OCI-LY7 (cell line): ENCODE data around the gene TSPAN11. TPM values are rescaled to one million over a fixed set of nuclear protein-coding genes. Genes with fewer than 3 reads are reported as not detected.
"Not testable (repeated sequence)": the region's sequence is repeated elsewhere in the genome, so short reads cannot be mapped to it uniquely, and the experiment has no call there.

Source experiments
- BruUV-seq: library from RNA; stranded (reverse); fragments of 400-500 nt; replicated peaks from 2 replicates; lab custom pipeline; 2021; lab: Mats Ljungman, UMichigan
- CTCF ChIA-PET: fragments of 300-600 bp; sonication (Branson Sonifier 250); formaldehyde crosslinking; loops from one replicate; lab custom pipeline; 2022; ENCODE audit warnings: antibody characterized with exemption; ENCODE audit not compliant: unreplicated experiment; lab: Charles Lee
- POLR2A ChIA-PET: fragments of 300-600 bp; sonication (Branson Sonifier 250); formaldehyde crosslinking; loops from one replicate; lab custom pipeline; 2022; ENCODE audit warnings: antibody characterized with exemption; lab: Charles Lee
- DNase-seq: peaks from one replicate; pipeline ENCODE4 v3.0.0-alpha.2; 2015; ENCODE audit warnings: low spot score
- H2AFZ ChIP-seq: fragments of 200-600 bp; sonication (generic), shearing (Covaris generic); 2 replicates; pipeline ENCODE4 v1.6.1; 2014; ENCODE audit warnings: mild to moderate bottlenecking, antibody characterized with exemption, low read length, moderate library complexity
- H3K27ac ChIP-seq: fragments of 200-600 bp; sonication (generic); 2 replicates; pipeline ENCODE4 v1.5.1; 2014; ENCODE audit warnings: mixed run types, low read depth, mild to moderate bottlenecking, moderate library complexity, low read length, inconsistent platforms; ENCODE audit not compliant: poor library complexity, severe bottlenecking
- H3K36me3 ChIP-seq: fragments of 200-600 bp; sonication (generic); 2 replicates; pipeline ENCODE4 v1.6.1; 2014; ENCODE audit warnings: mild to moderate bottlenecking, antibody characterized with exemption, low read length, moderate library complexity, mixed read lengths; ENCODE audit not compliant: insufficient read depth
- H3K4me1 ChIP-seq: fragments of 200-600 bp; sonication (generic); 2 replicates; pipeline ENCODE4 v1.5.1; 2014; ENCODE audit warnings: mild to moderate bottlenecking, low read length; ENCODE audit not compliant: insufficient read depth, poor library complexity, severe bottlenecking
- H3K4me2 ChIP-seq: fragments of 200-600 bp; sonication (generic); 2 replicates; pipeline ENCODE4 v1.6.1; 2014; ENCODE audit warnings: mild to moderate bottlenecking, low read length
- H3K4me3 ChIP-seq: fragments of 200-600 bp; sonication (generic); 2 replicates; pipeline ENCODE4 v1.5.1; 2014; ENCODE audit warnings: mild to moderate bottlenecking, low read depth, low read length; ENCODE audit not compliant: poor library complexity, severe bottlenecking
- H3K79me2 ChIP-seq: fragments of 200-600 bp; sonication (generic); 2 replicates; pipeline ENCODE4 v1.6.1; 2016; ENCODE audit warnings: low read depth, mild to moderate bottlenecking, low read length, moderate library complexity, mixed read lengths; ENCODE audit not compliant: insufficient read depth
- H3K9me2 ChIP-seq: fragments of 200-600 bp; sonication (generic); 2 replicates; pipeline ENCODE4 v1.6.1; 2016; ENCODE audit warnings: mild to moderate bottlenecking, low read length, mixed read lengths; ENCODE audit not compliant: insufficient read depth
- H3K9me3 ChIP-seq: fragments of 200-600 bp; sonication (generic); 2 replicates; pipeline ENCODE4 v1.6.1; 2014; ENCODE audit warnings: mild to moderate bottlenecking, mixed run types, low read length, mixed read lengths
- H4K20me1 ChIP-seq: fragments of 200-600 bp; sonication (generic); 2 replicates; pipeline ENCODE4 v1.6.1; 2014; ENCODE audit warnings: mild to moderate bottlenecking, antibody characterized with exemption, low read length, moderate library complexity, mixed read lengths; ENCODE audit not compliant: insufficient read depth
- EZH2phosphoT487 ChIP-seq: fragments of 200-600 bp; sonication (generic); IDR thresholded peaks from 2 replicates; pipeline ENCODE4 v1.6.1; 2018; ENCODE audit warnings: low read depth, borderline replicate concordance, mild to moderate bottlenecking, mixed run types, antibody characterized with exemption, low read length, moderate library complexity, mixed read lengths
- intact Hi-C: fragments of 100-400 bp; cut with micrococcal nuclease; formaldehyde crosslinking; loops from one replicate; pipeline ENCODE4 v1.10.0; 2022; ENCODE audit not compliant: unreplicated experiment
- total RNA-seq, 2 experiments: library from RNA; depleted of rRNA in 1 of 2; stranded (reverse); fragments of >200 nt in 1 of 2; shearing (Covaris generic) in 1 of 2; gene quantifications; 2 replicates each; pipeline ENCODE4 v1.2.3, GENCODE V29; 2014 to 2022
- TF ChIP-seq, protein P1 (sequence below): fragments of 200-600 bp; sonication (generic); conservative IDR thresholded peaks from 2 replicates; pipeline ENCODE4 v1.5.1; 2014; ENCODE audit warnings: mild to moderate bottlenecking, antibody characterized with exemption, low read length, moderate library complexity, mixed read lengths

Gene TSPAN11
- total RNA-seq, 2 experiments from 2014 or later: not detected

DNA sequence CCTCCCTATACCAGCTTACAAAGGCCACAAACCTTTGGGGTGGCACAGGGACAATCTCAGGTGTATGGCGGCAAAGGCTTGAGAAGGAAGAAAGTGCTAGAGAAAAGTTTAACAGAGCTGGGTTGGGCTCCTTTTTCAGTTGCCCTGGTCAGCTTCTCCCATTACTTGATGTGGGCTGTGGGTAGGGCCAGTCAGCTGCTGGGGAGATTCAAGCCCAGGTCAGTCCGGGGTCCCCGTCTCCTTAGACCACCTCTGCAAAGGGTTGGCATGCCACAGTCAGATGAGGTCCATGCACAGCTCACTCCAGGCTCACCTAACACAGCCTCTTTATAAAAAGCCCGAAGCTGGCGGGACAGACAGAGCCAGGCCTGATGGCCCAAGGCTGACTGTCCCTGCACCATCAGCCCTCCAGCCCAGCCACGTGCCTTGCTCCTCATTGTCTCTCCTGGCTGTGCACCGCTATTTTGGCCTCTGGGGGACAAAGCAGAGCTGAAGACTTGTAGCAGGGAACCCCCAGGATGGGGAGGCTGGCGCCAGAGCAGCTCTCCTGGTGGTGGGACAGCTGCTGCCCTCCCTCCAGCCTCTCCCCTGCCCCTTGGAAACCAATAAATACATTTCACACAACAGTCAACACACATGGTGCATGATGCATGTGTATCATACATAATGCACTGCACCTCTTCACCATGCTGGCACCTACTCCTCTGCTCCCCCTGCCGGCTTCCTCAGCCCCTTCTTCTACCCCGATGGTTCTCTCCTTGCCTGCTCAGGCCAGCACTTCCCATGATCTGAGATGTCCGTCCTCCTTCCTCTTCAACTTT lies 85.4 kb downstream of the TSPAN11 start:
- CTCF ChIA-PET: no interaction called here
- Histone ChIP-seq H3K4me1 (peaks cover 5% of the 10 kb centered on the region), H3K4me3 (no peak overlapping the region), H2AFZ (no peak overlapping the region), H3K27ac (no peak overlapping the region), H3K9me3 (no peaks in the 10 kb centered on the region), H3K36me3 (no peaks in the 10 kb centered on the region), H3K4me2 (no peak overlapping the region), H3K79me2 (no peaks in the 10 kb centered on the region), H4K20me1 (no peaks in the 10 kb centered on the region), H3K9me2 (no peaks in the 10 kb centered on the region)
- no TSS peak for BruUV-seq
- POLR2A ChIA-PET: interaction anchor here (0.5 to 1.0 kb wide), 2 partner anchors 9 to 628 kb away, joined by 3 to 4 read pairs; no protein-coding TSS in a partner anchor
- DNase-seq: peak; percentile 49
- intact Hi-C loops: no loop called here
- TF ChIP-seq EZH2phosphoT487: no peak
- TF ChIP-seq, protein P1, sequence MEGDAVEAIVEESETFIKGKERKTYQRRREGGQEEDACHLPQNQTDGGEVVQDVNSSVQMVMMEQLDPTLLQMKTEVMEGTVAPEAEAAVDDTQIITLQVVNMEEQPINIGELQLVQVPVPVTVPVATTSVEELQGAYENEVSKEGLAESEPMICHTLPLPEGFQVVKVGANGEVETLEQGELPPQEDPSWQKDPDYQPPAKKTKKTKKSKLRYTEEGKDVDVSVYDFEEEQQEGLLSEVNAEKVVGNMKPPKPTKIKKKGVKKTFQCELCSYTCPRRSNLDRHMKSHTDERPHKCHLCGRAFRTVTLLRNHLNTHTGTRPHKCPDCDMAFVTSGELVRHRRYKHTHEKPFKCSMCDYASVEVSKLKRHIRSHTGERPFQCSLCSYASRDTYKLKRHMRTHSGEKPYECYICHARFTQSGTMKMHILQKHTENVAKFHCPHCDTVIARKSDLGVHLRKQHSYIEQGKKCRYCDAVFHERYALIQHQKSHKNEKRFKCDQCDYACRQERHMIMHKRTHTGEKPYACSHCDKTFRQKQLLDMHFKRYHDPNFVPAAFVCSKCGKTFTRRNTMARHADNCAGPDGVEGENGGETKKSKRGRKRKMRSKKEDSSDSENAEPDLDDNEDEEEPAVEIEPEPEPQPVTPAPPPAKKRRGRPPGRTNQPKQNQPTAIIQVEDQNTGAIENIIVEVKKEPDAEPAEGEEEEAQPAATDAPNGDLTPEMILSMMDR: peak; percentile 75

DNA sequence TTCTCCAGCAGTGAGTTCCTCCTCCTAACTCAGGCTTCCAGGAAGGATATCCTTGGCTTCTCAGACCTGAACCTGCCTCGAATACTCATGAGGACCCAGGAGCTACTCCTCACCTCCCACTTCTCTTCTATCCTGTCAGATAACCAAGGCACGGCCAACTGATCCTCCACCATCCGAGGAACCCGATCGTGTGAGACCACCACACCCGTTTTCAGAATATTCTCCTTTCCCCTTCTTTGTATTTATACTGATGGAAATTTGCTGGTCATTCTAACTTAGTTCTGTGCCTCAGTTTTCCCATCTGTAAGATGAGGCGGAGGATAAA lies 86.0 kb downstream of the TSPAN11 start:
- H2AFZ ChIP-seq, H3K79me2 ChIP-seq, H3K4me2 ChIP-seq, H3K9me3 ChIP-seq, BruUV-seq, DNase-seq, H3K27ac ChIP-seq, H3K36me3 ChIP-seq, CTCF ChIA-PET, H3K4me3 ChIP-seq, H3K9me2 ChIP-seq, intact Hi-C loops, H4K20me1 ChIP-seq: not testable (repeated sequence)
- POLR2A ChIA-PET: interaction anchor here (1.0 kb wide), 1 partner anchor 9 kb away, joined by 3 read pairs; no protein-coding TSS in a partner anchor
- TF ChIP-seq, protein P1: peak; percentile 65
- peaks cover 11% of the 10 kb centered on the region for H3K4me1 ChIP-seq

DNA sequence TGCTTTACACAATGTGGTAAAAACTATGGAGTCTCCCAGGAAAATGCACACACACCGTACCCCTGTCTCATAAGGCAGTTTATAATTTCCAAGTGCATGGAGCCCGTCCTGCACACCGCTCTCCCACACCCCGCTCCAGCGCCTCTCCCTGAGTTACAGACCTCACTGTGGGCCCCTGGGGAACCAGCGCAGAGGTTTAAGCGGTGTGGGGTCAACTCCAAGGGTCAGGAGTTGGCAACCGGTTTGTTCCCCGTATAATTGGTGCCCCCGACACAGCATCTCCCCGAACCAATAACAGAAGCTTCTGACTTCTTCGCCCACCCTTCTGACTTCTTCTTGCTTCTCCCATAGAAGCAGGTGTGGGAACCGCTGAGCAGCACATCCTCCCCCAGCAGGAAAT lies 88.7 kb downstream of the TSPAN11 start:
- CTCF ChIA-PET: no interaction called here
- BruUV-seq: no TSS peak
- Histone ChIP-seq H3K9me3 (0 out of 2 replicates have a peak, but pooled peaks cover 5% of the 10 kb centered on the region), H3K79me2 (no peaks in the 10 kb centered on the region), H3K36me3 (no peaks in the 10 kb centered on the region; the same call in 1 of the 2 replicates), H2AFZ (no peak overlapping the region), H3K4me2 (no peak overlapping the region), H3K27ac (no peak overlapping the region), H4K20me1 (no peaks in the 10 kb centered on the region), H3K9me2 (no peaks in the 10 kb centered on the region), H3K4me3 (no peak overlapping the region), H3K4me1 (peaks cover 35% of the 10 kb centered on the region)
- TF ChIP-seq, protein P1: no peak
- TF ChIP-seq EZH2phosphoT487: no peak
- no peak for DNase-seq
- POLR2A ChIA-PET: no interaction called here
- intact Hi-C loops: no loop called here
